CD14-positive monocyte (primary cell): Measurements from ENCODE around the gene IGFBP7. TPM values are rescaled to one million over a fixed set of nuclear protein-coding genes. Genes with fewer than 3 reads are reported as not detected.

ENCODE experiments used
- DNase-seq, 3 donors: peaks; one replicate each; pipeline ENCODE4 v3.0.0-alpha.2; 2011 to 2022
- H2AFZ ChIP-seq: 2 replicates; pipeline ENCODE4 v1.6.0; 2012; ENCODE audit warnings: mild to moderate bottlenecking, low read depth, low read length, inconsistent platforms; ENCODE audit not compliant: insufficient read depth, poor library complexity, severe bottlenecking
- H3K27ac ChIP-seq, 2 donors: 1 replicate in 1 of 2; 2 replicates in 1 of 2; pipeline ENCODE4 v1.5.1; 2012 to 2013; ENCODE audit warnings: low read length in 2 of 2, control low read depth in 1 of 2, inconsistent platforms in 1 of 2, low read depth in 1 of 2, mild to moderate bottlenecking in 1 of 2
- H3K27me3 ChIP-seq, 2 donors: one replicate each; pipeline versions ENCODE4 v1.6.0 to v1.6.1; 2011 to 2013; ENCODE audit warnings: low read length in 2 of 2; ENCODE audit not compliant: control insufficient read depth in 2 of 2, insufficient read depth in 2 of 2
- H3K36me3 ChIP-seq, 2 donors: replicated peaks in 1 of 2; 1 replicate in 1 of 2; 2 replicates in 1 of 2; pipeline versions ENCODE4 v1.5.1 to v1.6.1; 2012 to 2013; ENCODE audit warnings: low read length in 2 of 2, control low read depth in 1 of 2, inconsistent platforms in 1 of 2, mild to moderate bottlenecking in 1 of 2; ENCODE audit not compliant: insufficient read depth in 2 of 2, control insufficient read depth in 1 of 2
- H3K4me1 ChIP-seq, 2 donors: 1 replicate in 1 of 2; 2 replicates in 1 of 2; pipeline versions ENCODE4 v1.5.1 to v1.6.1; 2012 to 2013; ENCODE audit warnings: low read length in 2 of 2, control low read depth in 1 of 2, inconsistent platforms in 1 of 2, mild to moderate bottlenecking in 1 of 2, moderate library complexity in 1 of 2; ENCODE audit not compliant: insufficient read depth in 2 of 2, control insufficient read depth in 1 of 2
- H3K4me2 ChIP-seq: replicated peaks from 2 replicates; pipeline ENCODE3; 2012; ENCODE audit warnings: low read length, moderate library complexity, mild to moderate bottlenecking; ENCODE audit not compliant: poor library complexity, severe bottlenecking; ENCODE audit errors: extremely low read depth
- H3K4me3 ChIP-seq, 3 experiments: fragments of 200-600 bp in 1 of 3; sonication (generic) in 1 of 3; replicated peaks in 1 of 3; 1 replicate in 2 of 3; 2 replicates in 1 of 3; pipeline ENCODE4 v1.5.1; 2011 to 2013; ENCODE audit warnings: low read length in 3 of 3, mild to moderate bottlenecking in 3 of 3, control low read depth in 2 of 3, low read depth in 2 of 3, inconsistent platforms in 1 of 3, moderate library complexity in 1 of 3
- H3K79me2 ChIP-seq: 2 replicates; pipeline ENCODE4 v1.6.0; 2012; ENCODE audit warnings: mild to moderate bottlenecking, control low read depth, inconsistent platforms, low read length, moderate library complexity; ENCODE audit not compliant: insufficient read depth
- H3K9ac ChIP-seq: 2 replicates; pipeline ENCODE4 v1.6.0; 2017; ENCODE audit warnings: low read length, mild to moderate bottlenecking; ENCODE audit not compliant: insufficient read depth, poor library complexity, severe bottlenecking
- H3K9me3 ChIP-seq, 2 donors: replicated peaks in 1 of 2; 1 replicate in 1 of 2; 2 replicates in 1 of 2; pipeline versions ENCODE4 v1.5.1 to v1.6.1; 2012 to 2013; ENCODE audit warnings: low read length in 2 of 2, control low read depth in 1 of 2; ENCODE audit not compliant: control insufficient read depth in 1 of 2, insufficient read depth in 1 of 2
- H4K20me1 ChIP-seq: 2 replicates; pipeline ENCODE4 v1.6.0; 2012; ENCODE audit warnings: mild to moderate bottlenecking, low read length, control low read depth, moderate library complexity; ENCODE audit not compliant: insufficient read depth
- H3K27ac Mint-ChIP-seq, 7 donors: one replicate each; pipeline ENCODE4 v1.8.0; 2020; ENCODE audit warnings: mild to moderate bottlenecking in 7 of 7, mixed read lengths in 7 of 7, moderate library complexity in 6 of 7, inconsistent platforms in 2 of 7
- H3K27me3 Mint-ChIP-seq, 3 donors: one replicate each; pipeline ENCODE4 v1.8.0; 2021 to 2022; ENCODE audit warnings: low read depth in 3 of 3, mild to moderate bottlenecking in 3 of 3, mixed read lengths in 3 of 3, moderate library complexity in 3 of 3, inconsistent platforms in 1 of 3
- H3K36me3 Mint-ChIP-seq, 2 donors: one replicate each; pipeline ENCODE4 v1.8.0; 2020; ENCODE audit warnings: mixed read lengths in 2 of 2, inconsistent platforms in 1 of 2, mild to moderate bottlenecking in 1 of 2
- H3K4me1 Mint-ChIP-seq: one replicate; pipeline ENCODE4 v1.8.0; 2020; ENCODE audit warnings: mild to moderate bottlenecking, mixed read lengths
- H3K4me3 Mint-ChIP-seq, 2 donors: one replicate each; pipeline ENCODE4 v1.8.0; 2020; ENCODE audit warnings: mild to moderate bottlenecking in 2 of 2, mixed read lengths in 2 of 2, moderate library complexity in 1 of 2
- H3K9me3 Mint-ChIP-seq, 7 donors: one replicate each; pipeline ENCODE4 v1.8.0; 2020 to 2022; ENCODE audit warnings: mixed read lengths in 7 of 7, mild to moderate bottlenecking in 6 of 7, moderate library complexity in 6 of 7, inconsistent platforms in 2 of 7
- CTCF ChIP-seq: fragments of 200-600 bp; IDR thresholded peaks from one replicate; pipeline ENCODE4 v1.8.0; 2022; ENCODE audit warnings: antibody characterized with exemption, mild to moderate bottlenecking
- WGBS: methylation state at CpG from one replicate; pipeline ENCODE4 v1.1.5; 2013; ENCODE audit warnings: missing lambda C conversion rate; ENCODE audit not compliant: insufficient coverage; 5-methylcytosine and 5-hydroxymethylcytosine counted together
- intact Hi-C, 2 donors: fragments of 100-400 bp; cut with micrococcal nuclease; formaldehyde crosslinking; loops; one replicate each; pipeline versions ENCODE4 v1.15.0 to v1.15.1; 2023
- polyA plus RNA-seq, 3 donors: library from polyadenylated mRNA; depleted of rRNA in 1 of 3; unstranded in 2 of 3; stranded (reverse) in 1 of 3; fragments of 300-500 nt in 2 of 3; fragments of >200 nt in 1 of 3; fragmentation: Illumina TruSeq in 2 of 3; gene quantifications; 1 replicate in 2 of 3; 2 replicates in 1 of 3; pipeline ENCODE4 v1.2.3, GENCODE V29; 2012 to 2021

Gene IGFBP7
- polyA plus RNA-seq, 3 donors = 23.1 to 53.1 (median 46.9) TPM

- H4K20me1 ChIP-seq = no peaks in the 10 kb centered on the region
- peaks cover 6 to 20% of the 10 kb centered on the region in 2 donors for H3K36me3 Mint-ChIP-seq
- H3K27ac Mint-ChIP-seq = peak overlapping the region in 2 of 7 donors; percentile 7 to 18
- intact Hi-C loops = no loop called here
- TF ChIP-seq CTCF = no peak
- no peaks in the 10 kb centered on the region for H3K79me2 ChIP-seq
- no peak overlapping the region for H3K4me3 ChIP-seq
- no peaks in the 10 kb centered on the region for H3K9me3 ChIP-seq
- no peak for DNase-seq
- H3K4me2 ChIP-seq = no peak overlapping the region
- H3K4me3 Mint-ChIP-seq = no peak overlapping the region
- no peak overlapping the region for H3K27ac ChIP-seq
- no peak overlapping the region for H2AFZ ChIP-seq
- no peaks in the 10 kb centered on the region for H3K9me3 Mint-ChIP-seq
- H3K9ac ChIP-seq = no peak overlapping the region
- H3K4me1 Mint-ChIP-seq = peaks cover 3% of the 10 kb centered on the region
- H3K27me3 Mint-ChIP-seq = no peaks in the 10 kb centered on the region
- H3K36me3 ChIP-seq = peaks cover 6 to 10% of the 10 kb centered on the region in 2 donors
- no CpG with 5 or more reads among the region's 2 CpGs for WGBS
- no peaks in the 10 kb centered on the region for H3K4me1 ChIP-seq
- no peaks in the 10 kb centered on the region for H3K27me3 ChIP-seq
Observed at GRCh38 chr4:57039345-57039744, 70.8 kb downstream of the IGFBP7 start.

GRCh38 chr4:57037982-57038604, 72.1 kb downstream of the IGFBP7 start:
- intact Hi-C loops = no loop called here
- 54% methylated on average over 9 of the region's 15 CpGs for WGBS
- no peaks in the 10 kb centered on the region for H3K79me2 ChIP-seq
- Mint-ChIP-seq H3K27ac (no peak overlapping the region), H3K4me3 (no peak overlapping the region), H3K4me1 (peaks cover 3% of the 10 kb centered on the region), H3K36me3 (peaks cover 12 to 21% of the 10 kb centered on the region in 2 donors), H3K27me3 (no peaks in the 10 kb centered on the region), H3K9me3 (no peaks in the 10 kb centered on the region)
- H3K9me3 ChIP-seq = no peaks in the 10 kb centered on the region
- no peaks in the 10 kb centered on the region for H3K27me3 ChIP-seq
- H4K20me1 ChIP-seq = no peaks in the 10 kb centered on the region
- no peak overlapping the region for H3K4me3 ChIP-seq
- no peak overlapping the region for H2AFZ ChIP-seq
- no peak overlapping the region for H3K4me2 ChIP-seq
- H3K27ac ChIP-seq = no peak overlapping the region
- DNase-seq = peak in 2 of 3 donors; percentile 19 to 31
- peaks cover 6 to 12% of the 10 kb centered on the region in 2 donors for H3K36me3 ChIP-seq
- H3K9ac ChIP-seq = no peak overlapping the region
- H3K4me1 ChIP-seq = no peaks in the 10 kb centered on the region
- peak; percentile 67 for TF ChIP-seq CTCF
